Activated CD8-positive, alpha-beta T cell treated with anti-CD3 and anti-CD28 coated beads, Interleukin-2, amount 10 ng/mL, durations not matched to agents 7 days and 5 days (primary cell): ENCODE results near the gene TMEM184A. TPM values are rescaled to one million over a fixed set of nuclear protein-coding genes. Genes with fewer than 3 reads are reported as not detected.

Source experiments
- ATAC-seq: fragments of 150-1000 bp; cut with Tn5 transposase; one replicate; pipeline ENCODE4 v1.10.0; 2021; ENCODE audit warnings: moderate library complexity
- CTCF ChIA-PET: fragments of 350-600 bp; sonication (Branson Sonifier 250); formaldehyde crosslinking; loops from one replicate; lab custom pipeline; 2021; ENCODE audit warnings: antibody characterized with exemption; lab: Charles Lee
- POLR2A ChIA-PET: fragments of 350-600 bp; sonication (Branson Sonifier 250); formaldehyde crosslinking; loops from one replicate; lab custom pipeline; 2021; ENCODE audit warnings: antibody characterized with exemption; lab: Charles Lee
- DNase-seq: peaks from one replicate; pipeline ENCODE4 v3.0.0-alpha.2; 2020
- H3K27ac Mint-ChIP-seq: one replicate; pipeline ENCODE4 v1.8.0; 2021; ENCODE audit warnings: mild to moderate bottlenecking, mixed read lengths
- H3K27me3 Mint-ChIP-seq: one replicate; pipeline ENCODE4 v1.8.0; 2021; ENCODE audit warnings: low read depth, mixed read lengths
- H3K36me3 Mint-ChIP-seq: one replicate; pipeline ENCODE4 v1.8.0; 2021; ENCODE audit warnings: low read depth, mixed read lengths
- H3K4me1 Mint-ChIP-seq: one replicate; pipeline ENCODE4 v1.8.0; 2021; ENCODE audit warnings: low read depth, mixed read lengths
- H3K4me3 Mint-ChIP-seq: one replicate; pipeline ENCODE4 v1.8.0; 2021; ENCODE audit warnings: mild to moderate bottlenecking, mixed read lengths
- H3K9me3 Mint-ChIP-seq: one replicate; pipeline ENCODE4 v1.8.0; 2022; ENCODE audit warnings: mixed read lengths; ENCODE audit not compliant: insufficient read depth
- total RNA-seq, 2 experiments: library from RNA; stranded (reverse); gene quantifications; one replicate each; pipeline ENCODE4 v1.2.3, GENCODE V29; 2021

TMEM184A gene
- total RNA-seq, 2 experiments from 2014 or later: not detected

GRCh38 chr7:1555046-1555812 lies 776 bp downstream of the TMEM184A start:
- Mint-ChIP-seq H3K4me1 (peaks cover 5% of the 10 kb centered on the region), H3K36me3 (no peaks in the 10 kb centered on the region), H3K9me3 (no peaks in the 10 kb centered on the region), H3K4me3 (no peak overlapping the region), H3K27ac (no peak overlapping the region), H3K27me3 (no peaks in the 10 kb centered on the region)
- POLR2A ChIA-PET: interaction anchor here (0.6 kb wide), 1 partner anchor 992 kb away, joined by 3 read pairs; no protein-coding TSS in a partner anchor
- DNase-seq (no peak), ATAC-seq (no peak)
- CTCF ChIA-PET: interaction anchor here (0.7 to 0.9 kb wide), 2 partner anchors 10 to 792 kb away, joined by 3 read pairs; no protein-coding TSS in a partner anchor

GRCh38 chr7:1554333-1555045 lies 1.5 kb downstream of the TMEM184A start:
- ATAC-seq (no peak), DNase-seq (no peak)
- Mint-ChIP-seq H3K4me1 (peaks cover 5% of the 10 kb centered on the region), H3K27ac (no peak overlapping the region), H3K9me3 (no peaks in the 10 kb centered on the region), H3K27me3 (no peaks in the 10 kb centered on the region), H3K4me3 (no peak overlapping the region), H3K36me3 (no peaks in the 10 kb centered on the region)
- CTCF ChIA-PET: interaction anchor here (0.7 kb wide), 1 partner anchor 793 kb away, joined by 3 read pairs; no protein-coding TSS in a partner anchor
- POLR2A ChIA-PET: no interaction called here

DNA sequence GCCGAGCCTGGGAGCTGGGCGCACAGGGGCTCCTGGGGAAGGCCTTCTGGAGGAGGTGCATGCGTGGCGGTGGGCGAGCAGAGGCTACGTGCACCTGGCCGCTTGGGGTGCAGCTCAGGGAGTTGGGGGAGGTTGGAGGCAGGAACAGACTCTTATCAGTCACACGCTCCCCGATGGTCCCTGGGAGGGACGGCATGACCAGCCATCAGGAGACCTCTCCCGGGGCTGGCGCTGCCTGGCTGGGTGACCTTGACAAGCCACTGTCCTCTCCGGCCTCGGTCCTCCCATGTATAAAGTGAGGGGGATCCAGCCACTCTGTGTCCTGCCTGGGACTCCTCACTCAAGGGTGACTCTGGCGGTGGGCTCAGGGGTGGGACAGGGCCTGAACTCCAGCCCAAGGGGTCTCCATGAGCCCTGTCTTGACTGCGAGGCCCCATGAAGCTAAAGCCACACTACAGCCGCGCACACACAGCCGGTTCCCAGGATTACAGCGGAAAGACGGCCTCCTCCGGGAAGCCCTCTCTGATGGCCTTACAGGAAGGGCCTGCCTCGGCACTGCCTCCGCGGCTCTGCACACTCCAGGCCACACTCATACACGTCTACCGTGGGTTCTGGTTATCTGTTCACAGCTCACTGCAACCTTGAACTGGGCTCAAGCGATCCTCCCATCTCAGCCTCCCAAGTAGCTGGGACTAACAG lies 2.3 kb downstream of the TMEM184A start:
- CTCF ChIA-PET: no interaction called here
- Mint-ChIP-seq H3K36me3 (no peaks in the 10 kb centered on the region), H3K27me3 (no peaks in the 10 kb centered on the region), H3K27ac (no peak overlapping the region), H3K9me3 (no peaks in the 10 kb centered on the region), H3K4me3 (no peak overlapping the region), H3K4me1 (peaks cover 5% of the 10 kb centered on the region)
- POLR2A ChIA-PET: no interaction called here
- no peak for DNase-seq
- ATAC-seq: no peak

DNA sequence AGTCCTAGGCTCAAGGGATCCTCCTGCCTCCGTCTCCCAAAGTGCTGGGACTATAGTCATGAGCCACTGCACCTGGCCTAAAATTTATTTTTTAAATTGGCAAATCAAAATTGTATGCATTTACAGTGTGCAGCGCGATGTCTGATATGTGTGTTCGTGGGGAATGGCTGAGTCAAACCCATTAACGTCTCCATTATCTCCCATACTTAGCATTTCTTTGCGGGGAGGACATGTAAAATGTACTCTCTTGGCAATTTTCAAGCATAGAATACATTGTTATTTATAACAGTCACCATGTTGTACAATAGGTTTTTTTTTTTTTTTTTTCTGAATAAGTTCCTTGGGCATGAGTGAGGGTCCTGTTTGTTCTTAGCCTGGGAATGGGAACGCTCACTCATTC lies 3.8 kb downstream of the TMEM184A start:
- Mint-ChIP-seq H3K36me3 (no peaks in the 10 kb centered on the region), H3K4me1 (peaks cover 8% of the 10 kb centered on the region), H3K9me3 (no peaks in the 10 kb centered on the region), H3K4me3 (no peak overlapping the region), H3K27me3 (no peaks in the 10 kb centered on the region), H3K27ac (no peak overlapping the region)
- no peak for DNase-seq
- no peak for ATAC-seq
- CTCF ChIA-PET: no interaction called here
- POLR2A ChIA-PET: no interaction called here

DNA sequence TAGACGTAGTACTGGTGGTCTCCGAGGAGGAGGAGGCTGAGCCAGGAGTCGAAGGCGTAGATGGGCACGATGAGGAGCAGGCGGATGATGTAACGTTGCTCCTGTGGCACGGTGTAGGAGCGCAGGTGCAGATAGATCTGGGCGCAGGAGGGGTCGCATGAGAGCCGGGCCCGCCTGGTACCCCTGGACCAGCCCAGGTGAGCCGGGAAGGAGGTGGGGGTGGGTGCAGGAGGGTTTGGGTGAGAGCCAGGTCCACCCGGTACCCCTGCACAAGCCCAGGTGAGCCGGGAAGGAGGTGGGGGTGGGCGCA lies 5.2 kb downstream of the TMEM184A start:
- H3K4me1 Mint-ChIP-seq: peaks cover 8% of the 10 kb centered on the region
- no peaks in the 10 kb centered on the region for H3K36me3 Mint-ChIP-seq
- no peaks in the 10 kb centered on the region for H3K9me3 Mint-ChIP-seq
- ATAC-seq (no peak), DNase-seq (no peak)
- ChIA-PET CTCF (no interaction called here), POLR2A (interaction anchor here (1.0 kb wide), 1 partner anchor 10 kb away, joined by 3 read pairs; no protein-coding TSS in a partner anchor)
- H3K4me3 Mint-ChIP-seq: no peak overlapping the region
- H3K27ac Mint-ChIP-seq: no peak overlapping the region
- H3K27me3 Mint-ChIP-seq: no peaks in the 10 kb centered on the region

DNA sequence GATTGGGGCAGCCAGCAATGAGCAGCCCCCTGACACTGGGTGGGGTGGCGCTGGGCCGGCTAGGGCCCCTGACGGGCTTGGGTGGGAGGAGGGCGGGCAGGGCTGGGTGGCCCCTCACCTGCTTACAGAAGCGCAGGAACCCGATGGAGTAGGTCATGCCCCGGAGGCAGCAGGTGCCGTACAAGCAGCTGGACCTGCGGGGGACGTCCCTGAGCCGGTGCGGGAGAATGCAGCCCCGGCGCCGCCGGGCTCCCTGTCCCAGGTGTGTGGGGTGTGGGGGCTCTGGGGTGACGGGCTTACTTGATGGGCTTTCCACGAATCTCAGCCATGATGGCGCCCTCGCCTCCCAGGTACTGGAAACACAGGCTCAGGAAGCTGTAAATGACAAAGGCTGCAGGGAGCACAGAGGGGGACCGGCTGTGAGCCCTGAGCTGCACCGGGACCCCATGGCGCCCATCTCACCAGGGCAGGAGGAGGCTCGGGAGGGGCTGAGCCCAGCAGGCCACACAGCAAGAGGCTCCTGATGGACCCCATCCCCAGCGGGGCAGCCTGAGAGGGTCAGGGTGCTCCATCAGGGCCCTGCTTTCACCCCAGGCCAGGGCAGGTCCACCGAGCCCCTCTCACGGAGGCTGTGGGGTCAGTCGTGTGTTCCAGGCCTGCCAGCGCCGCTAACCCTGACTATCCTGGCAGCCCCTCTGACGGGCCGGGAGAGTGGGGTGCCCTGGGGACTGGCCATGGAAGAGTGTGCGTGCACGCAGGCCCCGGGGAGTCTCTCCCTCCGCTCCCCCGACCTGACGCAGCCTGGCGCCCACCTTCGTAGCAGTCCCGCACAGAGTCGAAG lies 5.8 kb downstream of the TMEM184A start:
- CTCF ChIA-PET: no interaction called here

DNA sequence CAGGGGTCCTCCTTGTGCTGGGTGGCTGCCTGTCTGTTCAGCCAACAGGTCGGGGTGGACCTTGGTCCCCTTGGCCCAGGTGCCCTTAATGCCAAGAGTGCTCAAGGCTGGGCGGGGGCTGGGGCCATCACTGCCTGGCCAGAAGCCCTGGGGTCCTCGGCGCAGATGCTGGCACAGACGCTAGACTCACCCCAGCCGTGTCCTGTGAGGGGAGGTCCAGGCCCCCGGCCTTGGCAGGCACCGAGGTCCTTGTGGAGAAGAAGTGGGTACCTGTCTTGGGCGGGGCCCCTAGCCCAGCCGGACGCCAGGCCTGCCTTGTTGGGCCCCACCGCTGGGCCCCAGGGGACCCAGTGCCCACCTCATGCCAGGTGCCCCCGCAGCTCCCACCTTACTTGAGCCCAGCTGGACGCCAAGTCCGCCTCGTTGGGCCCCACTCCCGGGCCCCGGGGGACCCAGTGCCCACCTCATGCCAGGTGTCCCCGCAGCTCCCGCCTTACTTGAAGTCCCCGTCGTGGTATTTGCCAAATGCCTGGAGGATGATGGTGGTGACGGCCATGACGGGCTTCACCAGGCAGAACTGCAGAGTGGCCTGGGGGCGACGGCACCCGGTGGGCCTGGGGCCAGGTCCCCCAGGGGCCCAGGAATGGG lies 6.5 kb downstream of the TMEM184A start:
- CTCF ChIA-PET: no interaction called here
- Mint-ChIP-seq H3K4me3 (no peak overlapping the region), H3K27me3 (no peaks in the 10 kb centered on the region), H3K36me3 (no peaks in the 10 kb centered on the region), H3K9me3 (no peaks in the 10 kb centered on the region), H3K4me1 (peaks cover 3% of the 10 kb centered on the region), H3K27ac (no peak overlapping the region)
- ATAC-seq (no peak), DNase-seq (no peak)
- POLR2A ChIA-PET: interaction anchor here (1.0 kb wide), 1 partner anchor 9 kb away, joined by 3 read pairs; no protein-coding TSS in a partner anchor

More for the DNA sequence above, 5.8 kb downstream of the TMEM184A start:
- ATAC-seq (no peak), DNase-seq (no peak)
- POLR2A ChIA-PET: interaction anchor here (1.0 kb wide), 1 partner anchor 10 kb away, joined by 3 read pairs; no protein-coding TSS in a partner anchor
- H3K4me1 Mint-ChIP-seq: peaks cover 7% of the 10 kb centered on the region
- no peak overlapping the region for H3K27ac Mint-ChIP-seq
- no peak overlapping the region for H3K4me3 Mint-ChIP-seq
- H3K36me3 Mint-ChIP-seq: no peaks in the 10 kb centered on the region
- no peaks in the 10 kb centered on the region for H3K9me3 Mint-ChIP-seq
- no peaks in the 10 kb centered on the region for H3K27me3 Mint-ChIP-seq

DNA sequence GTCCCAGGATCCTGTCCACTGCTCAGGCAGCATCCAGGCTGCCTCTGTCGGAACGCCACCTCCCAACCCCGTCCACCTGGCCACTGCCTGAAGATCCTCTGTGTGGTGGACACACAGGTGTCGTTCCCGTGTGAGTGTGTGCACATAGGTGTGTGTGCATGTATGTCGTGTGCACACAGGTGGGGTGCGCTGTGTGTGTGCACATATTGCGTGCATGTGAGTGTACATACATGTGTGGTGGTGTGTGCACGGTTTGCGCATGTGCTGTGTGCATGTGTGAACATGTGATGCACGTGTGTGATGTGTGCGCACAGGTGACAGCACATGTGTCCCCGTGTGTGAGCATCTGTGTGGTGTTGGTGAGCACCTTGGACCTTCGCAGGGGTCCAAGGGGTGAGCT lies 7.1 kb downstream of the TMEM184A start:
- no peaks in the 10 kb centered on the region for H3K9me3 Mint-ChIP-seq
- H3K36me3 Mint-ChIP-seq: no peaks in the 10 kb centered on the region
- ChIA-PET CTCF (no interaction called here), POLR2A (no interaction called here)
- no peak overlapping the region for H3K4me3 Mint-ChIP-seq
- no peak for ATAC-seq
- no peak overlapping the region for H3K27ac Mint-ChIP-seq
- H3K4me1 Mint-ChIP-seq: peaks cover 3% of the 10 kb centered on the region
- H3K27me3 Mint-ChIP-seq: no peaks in the 10 kb centered on the region
- no peak for DNase-seq

- POLR2A ChIA-PET: no interaction called here
- CTCF ChIA-PET: no interaction called here
- ATAC-seq (no peak), DNase-seq (no peak)
- H3K27me3 Mint-ChIP-seq: no peaks in the 10 kb centered on the region
- H3K9me3 Mint-ChIP-seq: no peaks in the 10 kb centered on the region
- no peaks in the 10 kb centered on the region for H3K36me3 Mint-ChIP-seq
- H3K27ac Mint-ChIP-seq: peak overlapping the region; percentile 43
- H3K4me3 Mint-ChIP-seq: no peak overlapping the region
- H3K4me1 Mint-ChIP-seq: peaks cover 3% of the 10 kb centered on the region
Measured at GRCh38 chr7:1548438-1548831, 7.6 kb downstream of the TMEM184A start.

DNA sequence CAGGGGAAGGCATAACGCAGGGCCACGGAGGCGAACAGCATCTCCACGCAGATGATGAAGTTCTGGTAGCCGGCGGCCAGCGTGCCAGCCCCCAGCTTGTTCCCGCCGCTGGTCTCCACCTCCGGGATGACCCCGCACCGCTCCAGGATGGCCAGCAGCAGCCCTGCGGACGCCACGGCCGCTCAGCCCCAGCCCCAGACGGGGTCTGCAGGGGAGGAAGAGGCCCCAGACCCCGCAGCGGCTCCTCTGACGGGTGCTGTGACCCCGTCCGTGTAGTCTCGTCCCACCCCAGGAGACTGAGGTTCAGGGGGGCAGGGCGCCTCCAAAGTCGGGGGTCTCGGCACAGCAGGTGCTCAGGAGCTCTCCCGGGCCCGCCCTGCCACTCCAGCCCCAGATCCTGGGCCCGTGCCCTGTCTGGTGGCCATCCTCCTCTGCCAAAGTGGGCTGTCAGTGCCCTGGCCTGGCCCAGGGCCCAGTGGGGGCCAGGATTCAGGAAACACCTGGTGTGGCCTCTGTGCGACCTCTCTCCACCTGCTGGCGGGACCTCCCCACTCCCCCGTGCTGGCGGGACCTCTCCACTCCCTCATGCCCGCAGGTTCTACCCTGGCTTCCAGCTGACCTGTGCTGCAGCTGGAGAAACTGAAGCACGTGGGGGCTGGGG lies 8.1 kb downstream of the TMEM184A start:
- H3K4me3 Mint-ChIP-seq: no peak overlapping the region
- H3K36me3 Mint-ChIP-seq: no peaks in the 10 kb centered on the region
- DNase-seq (no peak), ATAC-seq (no peak)
- CTCF ChIA-PET: no interaction called here
- no peaks in the 10 kb centered on the region for H3K27me3 Mint-ChIP-seq
- no peaks in the 10 kb centered on the region for H3K9me3 Mint-ChIP-seq
- H3K27ac Mint-ChIP-seq: peak overlapping the region; percentile 43
- peaks cover 3% of the 10 kb centered on the region for H3K4me1 Mint-ChIP-seq
- POLR2A ChIA-PET: no interaction called here
